A549 (cell line): Measurements from ENCODE around the gene HSD3B7. TPM values are rescaled to one million over a fixed set of nuclear protein-coding genes. Genes with fewer than 3 reads are reported as not detected.
A peak's percentile ranks its signal among the peaks of the same experiment; 100 is the strongest.

Experiments
- ATAC-seq, 2 experiments: fragments of 200-7000 bp in 1 of 2; fragments of >200 bp in 1 of 2; cut with Nextera tagmentation in 1 of 2; cut with Tn5 transposase in 1 of 2; 3 replicates each; pipeline versions ENCODE4 v1.8.0 to v1.9.1; 2018 to 2020; ENCODE audit warnings: mild to moderate bottlenecking in 1 of 2, moderate library complexity in 1 of 2
- CTCF ChIA-PET: fragments of 300-600 bp; sonication (Branson Sonifier 250); formaldehyde crosslinking; extraction: SDS; loops from one replicate; lab custom pipeline; 2021; ENCODE audit warnings: antibody characterized with exemption, inconsistent platforms; lab: Yijun Ruan, JAX
- POLR2A ChIA-PET: fragments of 350-600 bp; formaldehyde crosslinking; extraction: SDS; loops from one replicate; lab custom pipeline; 2021; ENCODE audit warnings: antibody characterized with exemption, inconsistent platforms; lab: Yijun Ruan, JAX
- DNase-seq, 2 experiments: peaks; one replicate each; pipeline versions ENCODE4 v3.0.0 to v3.0.0-alpha.2; 2011 to 2016; ENCODE audit warnings: low read depth in 1 of 2, low spot score in 1 of 2
- FAIRE-seq: peaks from 2 replicates; lab custom pipeline; 2011; peaks lifted over from hg19 to GRCh38; lab: Jason Lieb, UNC
- H3K27ac ChIP-seq, 2 experiments: fragments of >200 bp; sonication (Bioruptor Twin); formaldehyde crosslinking; 3 replicates each; pipeline ENCODE4 v1.5.1; 2016 to 2017
- H3K4me1 ChIP-seq: fragments of >200 bp; sonication (Bioruptor Twin); formaldehyde crosslinking; 3 replicates; pipeline ENCODE4 v1.6.1; 2016
- H3K4me2 ChIP-seq: fragments of >200 bp; sonication (Bioruptor Twin); formaldehyde crosslinking; 3 replicates; pipeline ENCODE4 v1.6.1; 2016
- H3K4me3 ChIP-seq: fragments of >200 bp; sonication (Bioruptor Twin); formaldehyde crosslinking; 3 replicates; pipeline ENCODE4 v1.5.1; 2016
- H3K9me3 ChIP-seq: fragments of >200 bp; sonication (Bioruptor Twin); formaldehyde crosslinking; 3 replicates; pipeline ENCODE4 v1.6.1; 2016
- BHLHE40 ChIP-seq: IDR thresholded peaks from 2 replicates; pipeline ENCODE4 v1.6.1; 2012; ENCODE audit warnings: low read depth, low read length, inconsistent platforms
- CHD4 ChIP-seq: fragments of 200-600 bp; sonication (generic); IDR thresholded peaks from 2 replicates; pipeline ENCODE4 v1.6.1; 2016; ENCODE audit warnings: antibody characterized with exemption, mild to moderate bottlenecking, borderline replicate concordance
- CTCF ChIP-seq: fragments of >200 bp; sonication (Bioruptor Twin); formaldehyde crosslinking; IDR thresholded peaks from 3 replicates; pipeline ENCODE4 v1.5.1; 2016
- EHF ChIP-seq: fragments of 250-450 bp; sonication (Bioruptor Pico); IDR thresholded peaks from 2 replicates; pipeline ENCODE4 v1.5.0; 2020; ENCODE audit warnings: mild to moderate bottlenecking
- HDAC2 ChIP-seq: fragments of 200-600 bp; sonication (generic); IDR thresholded peaks from 2 replicates; pipeline ENCODE4 v1.6.1; 2016
- KDM1A ChIP-seq: fragments of 200-600 bp; sonication (generic); IDR thresholded peaks from 2 replicates; pipeline ENCODE4 v1.6.1; 2016; ENCODE audit warnings: low read depth, mild to moderate bottlenecking
- NPAS2 ChIP-seq: fragments of 250-450 bp; sonication (Bioruptor Pico); IDR thresholded peaks from 2 replicates; pipeline ENCODE4 v1.8.0; 2022; ENCODE audit warnings: mild to moderate bottlenecking, moderate library complexity, borderline replicate concordance
- PBX3 ChIP-seq: IDR thresholded peaks from 2 replicates; pipeline ENCODE4 v1.6.1; 2012
- POLR2AphosphoS2 ChIP-seq: conservative IDR thresholded peaks from 2 replicates; pipeline ENCODE4 v1.6.1; 2012; ENCODE audit warnings: low read length, improper control_type of control experiment, inconsistent platforms
- RARB ChIP-seq: fragments of 250-450 bp; sonication (Bioruptor Pico); IDR thresholded peaks from 2 replicates; pipeline ENCODE4 v1.8.0; 2021; ENCODE audit warnings: mild to moderate bottlenecking, moderate library complexity
- RCOR1 ChIP-seq: fragments of 150-350 bp; IDR thresholded peaks from 2 replicates; pipeline ENCODE4 v1.6.1; 2014; ENCODE audit warnings: antibody characterized with exemption, low read length, low read depth
- SMC3 ChIP-seq: fragments of >200 bp; sonication (Bioruptor Twin); formaldehyde crosslinking; IDR thresholded peaks from 3 replicates; pipeline ENCODE4 v1.6.1; 2018; ENCODE audit warnings: inconsistent platforms
- TP53 ChIP-seq: fragments of 250-450 bp; sonication (Bioruptor Pico); IDR thresholded peaks from 2 replicates; pipeline ENCODE4 v1.5.0; 2021; ENCODE audit warnings: mild to moderate bottlenecking, moderate library complexity
- ZFP36 ChIP-seq: fragments of 450-650 bp; IDR thresholded peaks from 2 replicates; pipeline ENCODE4 v1.6.1; 2014; ENCODE audit warnings: borderline replicate concordance; ENCODE audit not compliant: partially characterized antibody
- whole genome bisulfite sequencing: methylation state at CpG from one replicate; pipeline ENCODE4 v1.1.6; 2017; ENCODE audit errors: missing lambda C conversion rate; 5-methylcytosine and 5-hydroxymethylcytosine counted together
- polyA plus RNA-seq, 4 experiments: library from polyadenylated mRNA; depleted of rRNA in 3 of 4; stranded (reverse); fragments of >200 nt; fragmentation: RNase III in 1 of 4; extraction: RNeasy Plus Mini Kit Qiagen cat#74134 plus additional on column Dnase treatment in 1 of 4; gene quantifications; 2 replicates in 3 of 4; 3 replicates in 1 of 4; pipeline ENCODE4 v1.2.3, GENCODE V29; 2011 to 2017

The HSD3B7 gene
- polyA plus RNA-seq, 2 of the 4 experiments (the other 2 are of a cell fraction): 10.5 to 19.7 TPM

GRCh38 chr16:31006086-31006385, 21.0 kb downstream of the HSD3B7 start (continued):
- TF ChIP-seq POLR2AphosphoS2 (no peak), BHLHE40 (no peak), TP53 (no peak), KDM1A (no peak)
- TF ChIP-seq, all 56 proteins: peak for 0

GRCh38 chr16:31006589-31006988, 21.6 kb downstream of the HSD3B7 start:
- no peak for FAIRE-seq
- Histone ChIP-seq H3K9me3 (no peaks in the 10 kb centered on the region), H3K27ac (peak overlapping the region in 1 of 2 experiments; percentile 18; a peak in 1 of 6 replicates), H3K4me1 (peaks cover 5% of the 10 kb centered on the region; the same call in 1 of the 3 replicates), H3K4me2 (no peak overlapping the region), H3K4me3 (no peak overlapping the region)
- ChIA-PET POLR2A (no interaction called here), CTCF (interaction anchor here (1.1 to 1.6 kb wide), 3 partner anchors 9 to 22 kb away, joined by 4 to 5 read pairs (median 4); no protein-coding TSS in a partner anchor)
- no peak for DNase-seq
- WGBS: 79% methylated on average over 8 of the region's 8 CpGs
- TF ChIP-seq NPAS2 (CRISPR knock-in tag): no peak
- 0 out of 2 replicates have a peak, but pooled peaks have one; percentile 22 for TF ChIP-seq KDM1A
- no peak for ATAC-seq

GRCh38 chr16:31007684-31008083, 22.7 kb downstream of the HSD3B7 start:
- no peak for ATAC-seq
- POLR2A ChIA-PET: no interaction called here
- FAIRE-seq: no peak
- peaks cover 5% of the 10 kb centered on the region; the same call in 1 of the 3 replicates for H3K4me1 ChIP-seq
- H3K4me3 ChIP-seq: no peak overlapping the region
- CTCF ChIA-PET: interaction anchor here (0.6 to 1.6 kb wide), 4 partner anchors 8 to 532 kb away, joined by 3 to 5 read pairs (median 4); no protein-coding TSS in a partner anchor
- no peak overlapping the region for H3K4me2 ChIP-seq
- no peaks in the 10 kb centered on the region for H3K9me3 ChIP-seq
- 70% methylated on average over 6 of the region's 6 CpGs for WGBS
- TF ChIP-seq ZFP36: peak; percentile 40
- no peak for TF ChIP-seq EHF (CRISPR knock-in tag)
- TF ChIP-seq, all 56 proteins: peak for 1
- peak overlapping the region in 1 of 2 experiments; percentile 48; a peak in 2 of 6 replicates for H3K27ac ChIP-seq
- no peak for DNase-seq

- Histone ChIP-seq H3K9me3 (no peaks in the 10 kb centered on the region), H3K27ac (peak overlapping the region in 1 of 2 experiments; percentile 48; a peak in 3 of 6 replicates), H3K4me2 (no peak overlapping the region), H3K4me1 (peaks cover 5% of the 10 kb centered on the region; the same call in 1 of the 3 replicates), H3K4me3 (no peak overlapping the region)
- POLR2A ChIA-PET: no interaction called here
- no peak for FAIRE-seq
- no peak for ATAC-seq
- CTCF ChIA-PET: interaction anchor here (0.6 to 1.5 kb wide), 5 partner anchors 13 to 533 kb away, joined by 3 to 5 read pairs (median 3); no protein-coding TSS in a partner anchor
- DNase-seq: no peak
- 46% methylated on average over 2 of the region's 6 CpGs for WGBS
- TF ChIP-seq RCOR1: no peak
- TF ChIP-seq CHD4: no peak
- no peak for TF ChIP-seq HDAC2
- TF ChIP-seq PBX3: no peak
- no peak for TF ChIP-seq NPAS2 (CRISPR knock-in tag)
- TF ChIP-seq SMC3: no peak
- TF ChIP-seq CTCF: no peak
These were observed 23.1 kb downstream of the HSD3B7 start for GRCh38 chr16:31008149-31008548.

- ChIA-PET POLR2A (no interaction called here), CTCF (interaction anchor here (0.6 to 1.5 kb wide), 4 partner anchors 12 to 533 kb away, joined by 3 to 4 read pairs (median 3); no protein-coding TSS in a partner anchor)
- FAIRE-seq: no peak
- Histone ChIP-seq H3K27ac (peak overlapping the region in 1 of 2 experiments; percentile 48; a peak in 3 of 6 replicates), H3K9me3 (no peaks in the 10 kb centered on the region), H3K4me1 (peaks cover 5% of the 10 kb centered on the region; the same call in 1 of the 3 replicates), H3K4me2 (no peak overlapping the region), H3K4me3 (no peak overlapping the region)
- no peak for DNase-seq
- TF ChIP-seq ZFP36 (peak; percentile 39), RARB (no peak)
- WGBS: 78% methylated on average over 5 of the region's 5 CpGs
- ATAC-seq: no peak
These were observed 23.5 kb downstream of the HSD3B7 start for GRCh38 chr16:31008551-31008950.
